GM19324 (cell line): ENCODE results near the gene GRIA1.

Source experiments
- ATAC-seq: cut with Tn5 transposase; IDR thresholded peaks from one replicate; pipeline ENCODE4 v1.9.1; 2021; ENCODE audit warnings: mild to moderate bottlenecking, moderate library complexity; ENCODE audit not compliant: unreplicated experiment, low FRiP score

The GRIA1 gene

GRCh38 chr5:153491856-153492255, 1.4 kb downstream of the GRIA1 start:
- no peak for ATAC-seq

GRCh38 chr5:153496835-153497234, 6.4 kb downstream of the GRIA1 start:
- ATAC-seq = no peak

- ATAC-seq = no peak
Measured at GRCh38 chr5:153498516-153498915, 8.0 kb downstream of the GRIA1 start.

GRCh38 chr5:153500178-153500577, 9.7 kb downstream of the GRIA1 start:
- no peak for ATAC-seq

GRCh38 chr5:153504726-153505125, 14.3 kb downstream of the GRIA1 start:
- ATAC-seq = no peak

- ATAC-seq = no peak
Measured at GRCh38 chr5:153508700-153509099, 18.2 kb downstream of the GRIA1 start.

GRCh38 chr5:153511622-153512021, 21.2 kb downstream of the GRIA1 start:
- ATAC-seq = no peak

GRCh38 chr5:153513156-153513555, 22.7 kb downstream of the GRIA1 start:
- no peak for ATAC-seq

GRCh38 chr5:153515301-153515700, 24.8 kb downstream of the GRIA1 start:
- no peak for ATAC-seq

GRCh38 chr5:153516504-153517240, 26.2 kb downstream of the GRIA1 start:
- ATAC-seq = no peak

GRCh38 chr5:153517241-153517611, 26.8 kb downstream of the GRIA1 start:
- ATAC-seq = no peak

GRCh38 chr5:153520137-153520536, 29.7 kb downstream of the GRIA1 start:
- ATAC-seq = no peak

GRCh38 chr5:153520952-153521351, 30.5 kb downstream of the GRIA1 start:
- no peak for ATAC-seq

GRCh38 chr5:153523211-153523610, 32.7 kb downstream of the GRIA1 start:
- ATAC-seq = no peak

GRCh38 chr5:153523831-153524230, 33.4 kb downstream of the GRIA1 start:
- ATAC-seq = no peak

GRCh38 chr5:153525536-153525935, 35.1 kb downstream of the GRIA1 start:
- ATAC-seq = no peak

- ATAC-seq = no peak
Measured at GRCh38 chr5:153530357-153531143, 40.1 kb downstream of the GRIA1 start.

- no peak for ATAC-seq
Measured at GRCh38 chr5:153533546-153533945, 43.1 kb downstream of the GRIA1 start.

- no peak for ATAC-seq
Measured at GRCh38 chr5:153534102-153534501, 43.6 kb downstream of the GRIA1 start.

- ATAC-seq = no peak
Measured at GRCh38 chr5:153537207-153537606, 46.7 kb downstream of the GRIA1 start.

- ATAC-seq = no peak
Measured at GRCh38 chr5:153539983-153540382, 49.5 kb downstream of the GRIA1 start.

- no peak for ATAC-seq
Measured at GRCh38 chr5:153542536-153542935, 52.1 kb downstream of the GRIA1 start.
